Activated naive CD8-positive, alpha-beta T cell treated with anti-CD3 and anti-CD28 coated beads, Interleukin-2, amount 50 U/mL, for 16 hours (primary cell): Measurements from ENCODE around the gene SNX6.
"Not testable (repeated sequence)": the region's sequence is repeated elsewhere in the genome, so short reads cannot be mapped to it uniquely, and the experiment has no call there.

Source experiments
- DNase-seq: peaks from one replicate; pipeline ENCODE4 v3.0.0-alpha.2; 2020; ENCODE audit warnings: low read depth, low spot score

SNX6 gene

DNA sequence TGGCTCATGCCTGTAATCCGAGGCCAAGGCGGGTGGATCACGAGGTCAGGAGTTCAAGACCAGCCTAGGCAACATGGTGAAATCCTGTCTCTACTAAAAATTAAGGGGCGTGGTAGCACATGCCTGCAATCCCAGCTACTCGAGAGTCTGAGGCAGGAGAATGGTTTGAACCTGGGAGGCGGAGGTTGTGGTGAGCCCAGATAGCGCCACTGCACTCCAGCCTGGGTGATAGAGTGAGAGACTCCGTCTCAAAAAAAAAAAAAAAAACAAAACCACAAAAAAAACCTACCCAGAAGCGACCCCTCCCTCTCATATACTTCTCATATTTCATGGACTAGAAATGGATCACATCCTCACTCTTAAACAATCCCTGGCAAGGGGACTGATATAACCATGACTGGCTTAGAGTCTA is 4.4 kb upstream of the SNX6 start:
- not testable (repeated sequence) for DNase-seq

DNA sequence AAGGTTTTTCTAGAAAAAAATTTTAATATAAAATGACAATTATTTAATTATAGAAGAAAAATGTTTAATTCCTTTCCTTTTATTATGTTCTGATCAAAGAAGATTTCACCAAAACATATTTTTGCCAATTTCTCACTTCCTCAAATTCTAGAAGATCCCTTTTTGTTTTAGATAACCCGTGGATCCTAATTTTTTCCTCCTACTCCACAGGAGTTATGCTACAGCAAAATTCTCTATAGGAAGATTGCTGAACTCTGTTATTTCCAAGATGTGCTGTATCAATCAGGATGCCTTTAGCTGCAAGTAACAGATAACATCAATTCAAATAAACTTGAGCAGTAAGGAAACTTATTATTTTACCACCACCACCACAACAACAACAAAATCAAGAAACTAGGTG is 3.8 kb upstream of the SNX6 start:
- DNase-seq = no peak

DNA sequence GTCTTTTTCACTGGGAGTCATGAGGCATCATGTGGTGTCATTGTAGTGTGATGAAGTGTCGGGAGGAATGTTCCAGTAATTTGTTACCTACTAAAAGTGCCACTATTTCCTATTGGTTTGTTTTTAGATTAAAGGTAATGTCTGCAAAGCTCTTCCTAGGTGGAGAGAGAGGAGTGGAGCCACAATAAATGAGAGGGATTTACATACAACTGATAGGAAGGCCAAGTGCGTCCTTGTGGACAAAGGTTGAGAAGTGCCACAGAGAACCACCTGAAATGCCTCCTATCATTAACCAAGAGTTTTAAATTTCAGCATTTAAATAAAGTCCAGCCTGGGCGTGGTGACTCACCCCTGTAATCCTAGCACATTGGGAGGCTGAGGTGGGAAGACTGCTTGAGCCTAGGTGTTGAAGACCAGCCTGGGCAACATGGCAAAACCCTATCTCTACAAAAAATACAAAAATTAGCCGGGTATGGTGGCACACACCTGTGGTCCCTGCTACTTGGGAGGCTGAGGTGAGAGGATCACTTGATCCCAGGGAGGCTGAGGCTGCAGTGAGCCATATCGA is 2.5 kb upstream of the SNX6 start:
- DNase-seq = no peak

DNA sequence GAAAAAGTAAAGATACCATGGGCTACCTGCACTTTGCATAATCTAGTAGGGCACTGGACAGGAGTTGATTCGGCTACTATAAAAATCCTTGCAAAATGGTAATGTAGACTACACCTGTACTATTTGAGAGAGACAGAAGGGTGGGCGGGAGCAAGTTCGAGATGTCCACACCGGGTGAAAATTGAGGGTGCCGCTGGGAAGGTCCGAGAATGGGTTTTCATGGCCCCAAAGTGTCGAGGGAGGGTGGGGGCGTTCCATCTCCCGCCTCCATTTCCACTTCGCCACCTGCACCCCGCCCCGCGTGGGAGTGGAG is 648 bp downstream of the SNX6 start:
- DNase-seq = no peak

DNA sequence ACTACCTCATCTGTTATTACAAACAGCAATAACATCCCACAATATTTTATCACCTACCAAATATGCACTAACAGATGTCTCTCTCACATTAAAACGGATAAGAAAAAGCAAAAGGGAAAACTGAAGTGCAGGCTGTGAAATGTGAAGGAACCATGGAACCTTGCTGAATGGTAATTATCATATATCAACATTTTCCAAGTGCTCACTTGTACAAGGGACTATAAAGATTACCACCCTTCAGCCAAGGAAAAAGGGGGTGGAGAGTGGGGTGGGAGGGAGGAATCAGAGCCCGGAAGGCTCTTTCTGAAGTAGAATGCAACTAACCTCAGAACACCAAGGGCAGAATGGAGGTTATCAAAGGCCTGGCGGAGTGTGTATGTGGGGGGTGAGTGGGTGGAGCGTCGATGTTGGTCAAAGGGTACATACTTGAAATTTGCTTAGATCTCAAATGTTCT is 1.2 kb downstream of the SNX6 start:
- DNase-seq = no peak

DNA sequence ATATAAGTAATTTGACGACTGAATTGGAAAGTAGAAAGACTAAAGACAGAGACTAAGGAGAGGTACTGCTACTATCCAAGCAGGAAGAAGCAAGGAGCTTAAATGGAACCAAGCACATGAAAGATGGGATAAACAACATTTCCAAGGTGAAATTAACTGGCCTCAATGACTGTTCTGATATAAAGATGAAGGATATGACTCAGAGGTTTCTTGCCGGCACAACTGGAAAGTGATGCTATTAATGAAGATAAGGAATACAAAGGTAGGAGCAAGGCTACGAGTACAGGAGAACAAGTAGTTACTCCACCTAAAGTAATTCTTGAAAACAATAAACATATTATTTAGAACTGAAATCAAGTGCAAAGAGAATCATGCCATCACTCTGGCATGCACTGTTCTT is 6.4 kb downstream of the SNX6 start:
- no peak for DNase-seq

DNA sequence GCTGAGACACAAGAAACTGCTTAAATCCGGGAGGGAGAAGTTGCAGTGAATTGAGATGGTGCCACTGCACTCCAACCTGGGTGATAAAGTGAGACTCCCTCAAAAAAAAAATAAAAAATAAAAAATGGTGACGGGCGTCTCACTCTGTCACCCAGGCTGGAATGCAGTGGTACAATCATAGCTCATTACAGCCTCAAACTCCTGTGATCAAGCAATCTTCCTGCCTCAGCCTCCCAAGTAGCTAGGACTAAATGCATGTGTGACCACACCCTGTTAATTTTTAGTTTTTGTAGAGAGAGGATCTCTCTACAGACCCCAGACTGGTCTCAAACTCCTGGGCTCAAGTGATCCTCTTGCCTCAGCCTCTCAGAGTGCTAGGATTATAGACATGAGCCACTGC is 9.1 kb downstream of the SNX6 start:
- no peak for DNase-seq

DNA sequence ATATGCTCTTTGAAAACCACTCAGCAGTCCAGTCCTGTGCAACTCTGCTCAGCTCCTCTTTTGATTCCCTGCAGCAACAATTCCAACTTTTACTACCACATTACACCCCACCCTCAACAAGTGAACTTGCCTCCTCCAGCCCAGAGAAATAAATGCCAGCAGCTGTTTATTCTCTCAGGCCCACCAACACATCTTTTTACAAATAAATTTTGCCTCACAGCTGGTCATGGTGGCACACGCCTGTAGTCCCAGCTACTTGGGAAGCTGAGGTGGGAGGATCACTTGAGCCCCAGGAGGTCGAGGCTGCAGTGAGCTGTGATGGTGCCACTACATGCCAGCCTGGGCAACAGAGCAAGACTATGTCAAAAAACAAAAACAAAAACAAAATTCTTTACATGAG is 9.8 kb downstream of the SNX6 start:
- DNase-seq = no peak

DNA sequence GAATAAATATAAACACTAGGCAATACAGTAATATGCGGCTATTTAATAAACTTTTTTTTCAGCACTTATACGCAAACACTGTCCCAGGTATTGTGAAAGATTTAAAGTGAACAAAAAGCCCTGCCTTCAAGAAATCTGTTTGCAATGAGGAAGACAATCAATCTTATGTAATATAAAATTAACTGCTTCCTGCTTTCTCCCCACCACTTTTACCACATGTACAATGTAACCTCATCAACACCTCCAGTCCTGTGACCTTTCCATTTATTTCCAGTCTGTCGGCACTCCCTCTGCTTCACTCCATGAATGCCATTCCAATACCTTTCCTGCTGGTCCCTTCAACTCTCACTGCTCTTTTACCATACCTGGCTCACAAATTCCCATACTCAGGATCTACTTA is 10.5 kb downstream of the SNX6 start:
- DNase-seq = no peak

DNA sequence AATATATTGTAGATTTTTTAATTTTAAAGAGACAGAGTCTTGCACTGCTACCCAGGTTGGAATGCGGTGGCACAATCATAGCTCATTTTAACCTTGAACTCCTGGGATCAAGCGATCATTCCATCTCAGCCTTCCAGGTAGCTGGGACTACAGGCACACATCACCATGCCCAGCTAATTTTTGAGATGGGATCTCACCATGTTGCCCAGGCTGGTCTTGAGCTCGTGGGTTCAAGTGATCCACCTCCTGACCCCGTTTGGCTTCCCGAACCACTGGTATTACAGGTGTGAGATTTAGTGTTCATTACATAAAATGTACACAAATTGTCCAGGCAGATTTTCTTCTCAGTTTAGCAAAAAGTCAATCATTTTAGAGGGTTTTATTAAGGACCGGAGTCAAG is 13.6 kb downstream of the SNX6 start:
- no peak for DNase-seq

DNA sequence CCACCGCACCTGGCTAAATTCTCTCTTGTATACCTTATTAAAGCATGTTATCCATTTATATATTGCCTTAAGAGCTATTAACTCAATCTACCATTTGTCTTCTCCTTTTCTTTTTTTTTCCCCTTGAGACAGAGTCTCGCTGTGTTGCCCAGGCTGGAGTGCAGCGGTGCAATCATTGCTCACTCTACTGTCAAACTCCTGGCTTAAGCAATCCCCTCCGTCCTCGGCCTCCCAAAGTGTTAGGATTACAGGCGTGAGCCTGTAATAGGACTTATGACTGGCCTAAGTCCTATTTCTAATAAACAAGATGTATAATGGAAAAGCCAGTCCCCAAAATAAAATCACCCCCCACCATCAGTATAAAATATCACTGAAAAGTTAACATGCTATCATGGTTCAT is 14.4 kb downstream of the SNX6 start:
- no peak for DNase-seq

DNA sequence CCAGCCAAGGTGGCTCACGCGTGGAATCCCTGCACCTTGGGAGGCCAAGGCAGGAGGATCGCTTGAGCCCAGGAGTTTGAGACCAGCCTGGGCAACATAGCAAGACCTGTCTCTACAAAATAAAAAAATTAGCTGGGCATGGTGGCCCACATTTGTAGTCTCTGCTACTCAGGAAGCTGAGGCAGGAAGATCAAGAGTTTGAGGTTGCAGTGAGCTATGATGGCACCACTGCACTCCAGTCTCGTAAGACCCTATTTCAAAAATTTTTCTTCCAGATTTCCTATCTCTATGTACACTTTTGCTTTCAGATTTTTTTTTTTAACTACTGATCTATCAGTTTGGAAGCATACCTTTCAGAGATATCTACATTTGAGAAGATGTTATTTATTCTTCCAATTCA is 15.3 kb downstream of the SNX6 start:
- no peak for DNase-seq

DNA sequence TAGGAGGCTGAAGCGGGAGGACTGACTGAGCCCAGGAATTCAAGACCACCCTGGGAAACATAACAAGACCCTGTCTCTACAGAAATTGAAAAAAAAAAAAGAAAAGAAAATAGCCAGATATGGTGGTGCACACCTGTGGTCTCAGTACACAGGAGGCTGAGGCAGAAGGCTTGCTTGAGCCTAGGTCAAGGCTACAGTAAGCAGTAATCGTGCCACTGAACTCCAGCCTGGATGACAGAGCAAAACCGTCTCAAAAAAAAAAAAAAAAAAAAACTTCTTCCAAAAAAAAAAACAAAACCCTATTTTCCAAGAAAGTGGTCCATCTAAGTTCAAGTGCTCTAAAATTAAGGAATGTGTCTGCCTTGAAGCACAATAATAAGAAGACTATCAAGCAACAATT is 19.8 kb downstream of the SNX6 start:
- no peak for DNase-seq

DNA sequence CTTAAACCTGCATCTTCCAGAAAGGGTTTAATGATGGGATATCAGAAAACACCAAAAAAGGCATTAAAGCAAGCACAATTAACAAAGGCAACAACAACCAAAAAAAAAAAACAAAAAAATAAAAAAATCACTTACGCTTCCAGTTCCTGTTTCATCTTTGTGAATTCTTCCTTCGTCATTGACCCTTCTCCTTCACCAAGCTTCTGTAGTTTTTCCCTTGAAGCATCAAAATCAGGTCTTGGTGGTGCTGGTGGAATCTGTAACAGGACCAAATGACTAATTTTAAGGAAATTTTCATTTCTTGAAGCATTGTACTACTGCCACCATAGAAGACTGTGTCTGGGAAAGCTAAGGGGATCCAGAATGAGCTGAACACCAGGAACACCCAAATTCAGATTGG is 24.5 kb downstream of the SNX6 start:
- no peak for DNase-seq

DNA sequence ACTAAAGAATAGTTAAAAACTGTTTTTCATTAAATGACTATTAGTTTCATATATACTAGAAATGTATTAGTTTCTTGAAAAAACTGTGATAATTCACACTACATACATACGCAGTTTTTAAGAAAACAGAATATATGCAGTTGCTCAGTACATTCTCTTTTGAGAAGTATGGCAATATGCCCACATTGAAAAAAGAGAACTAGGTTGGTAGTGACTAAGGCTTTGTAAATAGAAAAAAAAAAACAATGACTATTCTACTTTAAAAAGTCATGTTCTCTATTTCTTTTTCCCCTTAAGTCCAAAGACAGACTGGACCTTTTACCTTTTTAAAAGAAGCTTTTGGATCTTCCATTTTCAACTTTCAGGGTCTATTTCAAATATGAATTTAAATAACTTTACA is 25.0 kb downstream of the SNX6 start:
- DNase-seq = no peak

DNA sequence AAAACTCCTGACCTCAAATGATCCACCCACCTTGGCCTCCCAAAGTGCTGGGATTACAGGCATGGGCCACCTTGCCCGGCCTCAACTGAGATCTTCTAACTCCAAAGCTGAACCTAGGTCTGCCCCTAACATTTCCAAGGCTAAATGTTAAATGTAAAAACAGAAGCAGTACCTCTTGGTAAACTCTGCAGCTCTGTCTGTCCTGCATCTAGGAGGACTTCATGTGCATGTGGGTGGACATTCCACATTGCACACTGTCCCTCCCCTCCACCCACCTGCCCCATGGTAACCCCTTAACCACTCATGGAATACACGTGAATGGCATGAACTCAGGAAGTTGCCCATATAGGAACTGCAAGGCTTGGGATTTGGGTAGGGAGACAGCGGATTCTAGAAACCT is 33.1 kb downstream of the SNX6 start:
- no peak for DNase-seq

DNA sequence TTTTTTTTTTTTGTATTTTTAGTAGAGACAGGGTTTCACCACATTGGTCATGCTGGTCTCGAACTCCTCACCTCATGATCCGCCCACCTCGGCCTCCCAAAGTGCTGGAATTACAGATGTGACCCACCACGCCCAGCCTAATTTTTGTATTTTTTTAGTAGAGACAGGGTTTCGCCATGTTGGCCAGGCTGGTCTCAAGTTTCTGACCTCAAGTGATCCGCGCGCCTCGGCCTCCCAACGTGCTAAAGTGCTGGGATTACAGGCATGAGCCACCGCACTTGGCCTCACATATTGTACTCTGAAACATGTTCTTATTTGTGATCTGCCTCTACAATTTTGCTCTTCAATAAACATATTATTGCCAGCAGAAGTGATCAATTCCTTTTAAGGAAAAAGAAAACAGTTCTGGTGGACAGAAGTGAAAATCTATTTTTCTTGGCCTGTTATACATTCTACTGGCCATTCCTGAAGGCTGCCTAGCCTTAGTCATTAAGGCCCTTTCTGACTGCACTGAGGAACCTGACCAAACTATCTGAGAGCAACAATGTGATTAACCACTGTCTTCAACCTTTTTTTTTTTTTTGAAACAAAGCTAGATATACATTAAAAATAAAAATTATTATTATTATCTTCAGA is 36.1 kb downstream of the SNX6 start:
- no peak for DNase-seq

DNA sequence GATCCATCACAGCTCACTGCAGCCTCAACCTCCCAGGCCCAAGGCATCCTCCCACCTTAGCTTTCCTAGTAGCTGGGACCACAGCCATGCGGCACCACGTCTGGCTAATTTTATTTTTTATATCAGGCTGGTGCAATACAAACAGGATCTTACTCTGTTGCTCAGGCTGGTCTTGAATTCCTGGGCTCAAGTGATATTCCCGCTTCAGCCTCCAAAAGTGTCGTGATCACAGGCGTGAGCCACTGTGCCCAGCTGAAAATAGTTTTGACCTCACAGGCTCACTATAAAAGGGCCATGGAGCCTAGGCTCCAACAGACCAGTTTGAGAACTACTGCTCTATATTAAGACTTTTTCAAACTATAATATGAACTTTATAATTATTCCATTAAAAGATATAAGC is 37.3 kb downstream of the SNX6 start:
- no peak for DNase-seq

DNA sequence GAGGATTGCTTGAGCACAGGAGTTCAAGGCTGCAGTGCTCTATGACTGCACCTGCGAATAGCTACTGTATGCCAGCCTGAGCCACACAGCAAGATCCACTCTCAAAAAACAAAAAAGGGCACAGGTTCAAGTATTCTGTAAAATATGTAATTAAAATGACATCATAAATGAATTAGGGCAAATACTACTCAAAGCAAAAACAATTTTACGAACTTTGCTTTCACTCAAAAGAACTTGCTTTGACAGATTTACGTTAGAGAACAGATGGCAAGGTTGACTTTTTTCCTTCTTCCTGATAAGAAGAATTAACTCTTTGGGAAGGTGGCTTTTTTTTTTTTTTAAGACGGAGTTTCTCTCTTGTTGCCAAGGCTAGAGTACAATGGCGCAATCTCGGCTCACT is 46.4 kb downstream of the SNX6 start:
- DNase-seq = no peak

DNA sequence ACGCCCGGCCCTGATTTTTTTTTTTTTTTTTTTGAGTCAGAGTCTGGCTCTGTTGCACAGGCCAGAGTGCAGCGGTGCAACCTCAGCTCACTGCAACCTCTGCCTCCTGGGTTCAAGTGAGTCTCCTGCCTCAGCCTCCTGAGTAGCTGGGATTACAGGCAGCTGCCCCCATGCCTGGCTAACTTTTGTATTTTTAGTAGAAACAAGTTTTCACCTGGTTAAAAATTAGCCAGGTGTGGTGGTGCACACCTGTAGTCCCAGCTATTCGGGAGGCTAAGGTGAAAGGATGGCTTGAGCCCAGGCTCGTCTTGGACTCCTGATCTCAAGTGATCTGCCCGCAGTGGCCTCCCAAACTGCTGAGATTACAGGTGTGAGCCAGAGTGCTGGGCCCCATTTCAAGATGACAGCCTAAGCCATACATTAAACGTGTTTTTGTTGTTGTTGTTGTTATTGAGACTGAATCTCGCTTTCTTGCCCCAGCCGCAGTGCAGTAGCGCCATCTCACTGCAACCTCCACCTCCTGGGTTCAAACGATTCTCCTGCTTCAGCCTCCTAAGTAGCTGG is 47.7 kb downstream of the SNX6 start:
- DNase-seq = no peak

DNA sequence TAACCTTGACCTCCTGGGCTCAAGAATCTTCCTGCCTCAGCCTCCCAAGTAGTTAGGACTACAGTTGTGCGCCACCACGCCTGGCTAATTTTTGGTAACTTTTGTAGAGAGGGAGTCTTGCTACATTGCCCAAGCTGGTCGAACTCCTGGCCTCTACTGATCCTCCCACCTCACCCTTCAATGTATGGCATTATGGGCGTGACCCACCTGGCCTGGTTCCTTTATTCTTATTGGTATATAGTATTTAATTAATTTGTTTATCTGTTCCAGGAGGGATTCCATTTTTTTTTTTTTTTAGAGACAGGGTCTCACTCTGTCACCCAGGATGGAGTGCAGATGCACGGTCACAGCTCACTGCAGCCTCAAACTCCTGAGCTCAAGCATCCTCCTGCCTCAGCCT is 49.6 kb downstream of the SNX6 start:
- no peak for DNase-seq

DNA sequence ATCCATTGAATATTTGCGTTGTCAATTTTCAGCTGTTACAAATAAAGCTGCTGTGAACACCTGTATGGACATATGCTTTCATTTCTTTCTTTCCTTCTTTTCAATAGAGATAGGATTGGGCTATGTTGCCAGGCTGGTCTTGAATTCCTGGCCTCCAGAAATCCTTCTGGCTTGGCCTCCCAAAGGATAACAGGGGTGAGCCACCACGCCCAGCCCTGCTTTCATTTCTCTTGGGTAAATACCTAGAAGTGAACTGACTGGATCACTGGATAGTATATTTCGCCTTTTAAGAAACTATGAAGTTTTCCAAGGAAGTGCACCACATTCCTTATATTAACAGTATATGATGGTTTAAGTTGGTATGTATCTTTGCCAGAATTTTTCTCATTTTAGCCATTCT is 58.2 kb downstream of the SNX6 start:
- DNase-seq = no peak

DNA sequence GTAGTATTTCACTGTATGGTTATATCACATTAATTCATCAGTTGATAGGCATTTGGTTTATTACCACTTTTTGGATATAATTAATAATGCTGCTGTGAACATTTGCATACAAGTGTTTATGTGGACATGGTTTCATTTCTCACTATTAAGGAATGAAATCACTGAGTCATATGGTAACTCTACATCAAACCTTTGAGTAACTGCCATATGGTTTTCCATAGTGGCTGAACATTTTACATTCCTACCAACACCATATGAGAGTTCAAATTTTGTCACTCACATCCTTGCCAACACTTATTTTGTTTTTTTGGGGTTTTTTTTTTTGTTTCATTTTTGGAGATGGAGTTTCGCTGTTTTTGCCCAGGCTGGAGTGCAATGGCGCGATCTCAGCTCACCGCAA is 60.2 kb downstream of the SNX6 start:
- DNase-seq = no peak

DNA sequence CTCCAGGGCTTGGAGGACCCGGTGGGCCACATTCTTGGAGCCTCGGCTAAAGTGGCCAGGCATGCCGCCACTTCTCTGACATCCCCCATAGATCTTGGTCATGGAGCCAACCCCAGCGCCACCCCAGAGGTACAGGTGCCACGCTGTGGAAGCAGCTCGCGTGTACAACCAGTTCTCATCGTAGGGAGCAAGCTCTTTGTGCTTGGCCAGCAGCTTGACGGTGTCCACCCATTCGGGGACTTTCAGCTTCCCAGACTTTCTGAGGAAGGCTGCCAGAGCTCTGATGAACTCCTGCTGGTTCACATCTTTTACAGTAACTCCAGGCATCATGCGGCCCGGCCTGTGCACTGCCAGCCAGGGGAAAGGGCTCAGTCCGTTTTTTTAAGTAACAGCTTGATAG is 61.1 kb downstream of the SNX6 start:
- no peak for DNase-seq
